ENCODE data around the gene NWD2. TPM values are rescaled to one million over a fixed set of nuclear protein-coding genes. Genes with fewer than 3 reads are reported as not detected.

NWD2 gene
- total RNA-seq, 1 experiment from 2014 or later = not detected

DNA sequence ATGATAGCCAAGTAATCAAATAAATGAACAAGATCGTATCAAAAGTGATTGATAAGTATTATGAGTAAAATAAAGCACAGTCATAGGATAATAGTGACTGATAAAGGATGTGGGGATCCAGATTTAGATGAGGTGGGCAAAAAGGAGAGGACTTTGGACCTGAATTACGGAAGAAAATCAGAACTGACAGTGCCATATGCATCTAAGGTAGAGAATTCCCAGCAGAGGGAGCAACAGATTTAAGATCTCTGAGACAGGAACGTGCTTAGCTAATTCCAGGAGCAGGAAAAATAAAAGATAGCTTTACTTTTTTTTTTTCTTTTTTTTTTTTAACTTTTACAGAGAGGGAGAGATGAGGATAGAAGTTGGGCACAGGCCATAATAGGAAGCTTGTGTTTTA lies 189.9 kb downstream of the NWD2 start:
- POLR2A ChIA-PET = no interaction called here
- no TSS peak for BruUV-seq (replicated peaks)
- CTCF ChIA-PET = interaction anchor here (0.6 to 2.1 kb wide), 8 partner anchors 16 to 601 kb away, joined by 3 to 19 read pairs (median 5); a partner anchor contains a TSS

DNA sequence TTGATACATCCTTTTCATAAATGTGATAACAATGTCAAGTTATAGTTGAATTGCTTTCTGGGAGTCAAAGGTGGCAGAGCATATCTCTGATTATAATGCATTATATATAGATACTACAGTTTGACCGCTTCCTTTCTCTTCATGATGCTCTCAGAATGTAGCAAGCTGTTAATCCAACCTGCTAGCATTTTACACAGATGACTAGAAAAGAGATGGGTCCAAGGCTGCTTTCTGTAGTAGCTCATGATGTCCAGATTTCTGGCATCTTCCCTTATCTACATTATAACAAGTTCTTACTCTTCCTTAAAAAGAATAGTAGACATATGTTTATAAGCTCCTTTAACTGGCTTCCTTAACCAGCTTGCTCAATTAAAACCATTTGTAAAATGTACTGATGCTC lies 192.0 kb downstream of the NWD2 start:
- no peak overlapping the region for H3K4me3 ChIP-seq (replicated peaks in 1 of 2; ENCODE audit: low read depth in 1 of 2, low read length in 2 of 2)
- no peak overlapping the region for H2AFZ ChIP-seq (ENCODE audit: low read depth, low read length, poor library complexity, severe bottlenecking)
- DNase-seq (ENCODE audit: low read depth, low spot score) (no peak), ATAC-seq (no peak)
- ChIA-PET POLR2A (interaction anchor here (0.6 kb wide), 1 partner anchor 21 kb away, joined by 3 read pairs; no protein-coding TSS in a partner anchor), RAD21 (ENCODE audit: low non-redundant PET in 1 of 2, low total read pairs in 2 of 2, uncharacterized antibody in 2 of 2, unreplicated experiment in 2 of 2) (no interaction called here), CTCF (interaction anchor here (1.1 kb wide), 1 partner anchor 365 kb away, joined by 4 read pairs; no protein-coding TSS in a partner anchor)
- no peaks in the 10 kb centered on the region for H3K9me2 ChIP-seq (ENCODE audit: insufficient read depth)
- H3K79me2 ChIP-seq (ENCODE audit: insufficient read depth, low read length) = no peaks in the 10 kb centered on the region
- no peaks in the 10 kb centered on the region for H3K9me3 ChIP-seq (ENCODE audit: control insufficient read depth in 1 of 2, insufficient read depth in 1 of 2, low read depth in 1 of 2, low read length in 2 of 2)
- no peaks in the 10 kb centered on the region for H3K27me3 ChIP-seq (ENCODE audit: insufficient read depth, low read length)
- H3K9ac ChIP-seq (ENCODE audit: low read length) = no peak overlapping the region
- H3K36me3 ChIP-seq (ENCODE audit: control insufficient read depth in 1 of 2, insufficient read depth in 2 of 2, low read length in 2 of 2) = no peaks in the 10 kb centered on the region
- intact Hi-C loops (cut with micrococcal nuclease) = loop anchor here (5.0 kb wide), 1 partner anchor 356 kb away; no protein-coding TSS in a partner anchor
- peaks cover 5 to 13% of the 10 kb centered on the region in 2 experiments for H3K4me1 ChIP-seq (ENCODE audit: control insufficient read depth in 1 of 2, insufficient read depth in 2 of 2, low read length in 2 of 2)
- no peak overlapping the region for H3K27ac ChIP-seq (ENCODE audit: low read depth, low read length)
- no TSS peak for BruUV-seq (replicated peaks)
- H4K20me1 ChIP-seq (ENCODE audit: insufficient read depth) = no peaks in the 10 kb centered on the region
- no peak overlapping the region for H3K4me2 ChIP-seq (ENCODE audit: low read length)
- TF ChIP-seq JUND (IDR thresholded peaks at IDR 0.05) = no peak
- TF ChIP-seq SP1 (IDR thresholded peaks at IDR 0.05; ENCODE audit: low read depth) = no peak
- no peak for TF ChIP-seq CEBPB (IDR thresholded peaks at IDR 0.05; ENCODE audit: low read depth)
- no peak for TF ChIP-seq POLR2A (IDR thresholded peaks at IDR 0.05; ENCODE audit: borderline replicate concordance, extremely low read depth, insufficient read depth, insufficient read length)
- TF ChIP-seq POLR2AphosphoS5 (IDR thresholded peaks at IDR 0.05; ENCODE audit: low read depth, low read length) = no peak
- no peak for TF ChIP-seq EZH2 (IDR thresholded peaks at IDR 0.05)
- TF ChIP-seq YY1 (IDR thresholded peaks at IDR 0.05; ENCODE audit: extremely low read depth, insufficient replicate concordance, low read depth, low read length) = no peak
- no peak for TF ChIP-seq TCF7L2 (IDR thresholded peaks at IDR 0.05; ENCODE audit: borderline replicate concordance, extremely low read depth, insufficient read depth, insufficient read length)
- TF ChIP-seq RAD21 (IDR thresholded peaks at IDR 0.05; ENCODE audit: low read depth) = no peak
- no peak for TF ChIP-seq ZFX (IDR thresholded peaks at IDR 0.05)
- no peak for TF ChIP-seq SIN3A (IDR thresholded peaks at IDR 0.05; ENCODE audit: low read depth)
- TF ChIP-seq CBX3 (IDR thresholded peaks at IDR 0.05; ENCODE audit: low read depth) = no peak
- no peak for TF ChIP-seq EGR1 (IDR thresholded peaks at IDR 0.05; ENCODE audit: low read depth)
- no peak for TF ChIP-seq ELF1 (IDR thresholded peaks at IDR 0.05; ENCODE audit: borderline replicate concordance, low read depth)
- TF ChIP-seq SRF (IDR thresholded peaks at IDR 0.05; ENCODE audit: low read depth) = no peak

More for the DNA sequence above, 189.9 kb downstream of the NWD2 start:
- TF ChIP-seq ZNF274 (IDR thresholded peaks at IDR 0.05; ENCODE audit: low read depth, low read length) (no peak), SP1 (IDR thresholded peaks at IDR 0.05; ENCODE audit: low read depth) (no peak), FOSL1 (IDR thresholded peaks at IDR 0.05; ENCODE audit: low read depth) (no peak), CEBPB (IDR thresholded peaks at IDR 0.05; ENCODE audit: low read depth) (no peak), RAD21 (IDR thresholded peaks at IDR 0.05; ENCODE audit: low read depth) (peak; percentile 49)
- TF ChIP-seq, protein P1, sequence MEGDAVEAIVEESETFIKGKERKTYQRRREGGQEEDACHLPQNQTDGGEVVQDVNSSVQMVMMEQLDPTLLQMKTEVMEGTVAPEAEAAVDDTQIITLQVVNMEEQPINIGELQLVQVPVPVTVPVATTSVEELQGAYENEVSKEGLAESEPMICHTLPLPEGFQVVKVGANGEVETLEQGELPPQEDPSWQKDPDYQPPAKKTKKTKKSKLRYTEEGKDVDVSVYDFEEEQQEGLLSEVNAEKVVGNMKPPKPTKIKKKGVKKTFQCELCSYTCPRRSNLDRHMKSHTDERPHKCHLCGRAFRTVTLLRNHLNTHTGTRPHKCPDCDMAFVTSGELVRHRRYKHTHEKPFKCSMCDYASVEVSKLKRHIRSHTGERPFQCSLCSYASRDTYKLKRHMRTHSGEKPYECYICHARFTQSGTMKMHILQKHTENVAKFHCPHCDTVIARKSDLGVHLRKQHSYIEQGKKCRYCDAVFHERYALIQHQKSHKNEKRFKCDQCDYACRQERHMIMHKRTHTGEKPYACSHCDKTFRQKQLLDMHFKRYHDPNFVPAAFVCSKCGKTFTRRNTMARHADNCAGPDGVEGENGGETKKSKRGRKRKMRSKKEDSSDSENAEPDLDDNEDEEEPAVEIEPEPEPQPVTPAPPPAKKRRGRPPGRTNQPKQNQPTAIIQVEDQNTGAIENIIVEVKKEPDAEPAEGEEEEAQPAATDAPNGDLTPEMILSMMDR (IDR thresholded peaks at IDR 0.05 in 2 of 3, conservative IDR thresholded peaks at IDR 0.05 in 1 of 3; ENCODE audit: borderline replicate concordance in 1 of 3, insufficient read depth in 1 of 3, low read depth in 2 of 3, low read length in 2 of 3) = peak; percentile 28 to 33 (median 31); a peak in 3 of 6 replicates
- H3K9ac ChIP-seq (ENCODE audit: low read length) = no peak overlapping the region
- no peak overlapping the region for H3K4me2 ChIP-seq (ENCODE audit: low read length)
- no peaks in the 10 kb centered on the region for H3K4me1 ChIP-seq (ENCODE audit: control insufficient read depth in 1 of 2, insufficient read depth in 2 of 2, low read length in 2 of 2)
- DNase-seq (ENCODE audit: low read depth, low spot score) (peak; percentile 16), ATAC-seq (peak; percentile 55)
- no peaks in the 10 kb centered on the region for H4K20me1 ChIP-seq (ENCODE audit: insufficient read depth)
- no peak overlapping the region for H3K4me3 ChIP-seq (replicated peaks in 1 of 2; ENCODE audit: low read depth in 1 of 2, low read length in 2 of 2)
- H3K27ac ChIP-seq (ENCODE audit: low read depth, low read length) = no peak overlapping the region
- no peaks in the 10 kb centered on the region for H3K9me3 ChIP-seq (ENCODE audit: control insufficient read depth in 1 of 2, insufficient read depth in 1 of 2, low read depth in 1 of 2, low read length in 2 of 2)
- no peaks in the 10 kb centered on the region for H3K79me2 ChIP-seq (ENCODE audit: insufficient read depth, low read length)
- H3K36me3 ChIP-seq (ENCODE audit: control insufficient read depth in 1 of 2, insufficient read depth in 2 of 2, low read length in 2 of 2) = no peaks in the 10 kb centered on the region
- no peaks in the 10 kb centered on the region for H3K9me2 ChIP-seq (ENCODE audit: insufficient read depth)
- RAD21 ChIA-PET (ENCODE audit: low non-redundant PET in 1 of 2, low total read pairs in 2 of 2, uncharacterized antibody in 2 of 2, unreplicated experiment in 2 of 2) = no interaction called here
- intact Hi-C loops (cut with micrococcal nuclease) = no loop called here
- H3K27me3 ChIP-seq (ENCODE audit: insufficient read depth, low read length) = no peaks in the 10 kb centered on the region
- H2AFZ ChIP-seq (ENCODE audit: low read depth, low read length, poor library complexity, severe bottlenecking) = peak overlapping the region; percentile 60

All from HCT116 (cell line).